Ovary (tissue), 9 donors: ENCODE results near the gene ZNF547. TPM values are rescaled to one million over a fixed set of nuclear protein-coding genes. Genes with fewer than 3 reads are reported as not detected.

Experiments
- DNase-seq, 5 donors: peaks; one replicate each; pipeline ENCODE4 v3.0.0-alpha.2; 2019 to 2020
- H3K27ac ChIP-seq, 2 donors: fragments of 200-600 bp; one replicate each; pipeline versions ENCODE4 v1.5.1 to v1.8.0; 2019 to 2022
- H3K27me3 ChIP-seq: fragments of 200-600 bp; one replicate; pipeline ENCODE4 v1.8.0; 2022
- H3K36me3 ChIP-seq: fragments of 200-600 bp; sonication (generic); one replicate; pipeline ENCODE4 v1.5.1; 2019
- H3K4me1 ChIP-seq: one replicate; pipeline ENCODE4 v1.8.1; 2013; ENCODE audit warnings: mild to moderate bottlenecking, moderate library complexity; ENCODE audit not compliant: insufficient read depth
- H3K4me3 ChIP-seq: fragments of 200-600 bp; sonication (generic); one replicate; pipeline ENCODE4 v1.5.1; 2017
- H3K9me3 ChIP-seq, 2 donors: fragments of 200-600 bp in 1 of 2; sonication (generic) in 1 of 2; one replicate each; pipeline versions ENCODE4 v1.5.1 to v1.8.1; 2013 to 2019; ENCODE audit warnings: mild to moderate bottlenecking in 1 of 2, moderate library complexity in 1 of 2
- CTCF ChIP-seq, 3 donors: fragments of 450-650 bp in 2 of 3; fragments of 200-600 bp in 1 of 3; IDR thresholded peaks; one replicate each; pipeline versions ENCODE4 v1.5.1 to v1.8.0; 2016 to 2022; ENCODE audit warnings: antibody characterized with exemption in 3 of 3, mild to moderate bottlenecking in 1 of 3
- EP300 ChIP-seq: sonication (generic); formaldehyde crosslinking; IDR thresholded peaks from one replicate; pipeline ENCODE4 v1.6.1; 2017; ENCODE audit warnings: antibody characterized with exemption
- POLR2A ChIP-seq: fragments of 450-650 bp; IDR thresholded peaks from one replicate; pipeline ENCODE4 v1.6.1; 2017; ENCODE audit warnings: antibody characterized with exemption, mild to moderate bottlenecking, moderate library complexity
- WGBS, 3 donors: extraction: QIAGEN DNeasy Blood & Tissue Kit in 1 of 3; methylation state at CpG; one replicate each; pipeline versions ENCODE4 v1.1.5 to v1.1.7; 2013 to 2017; 5-methylcytosine and 5-hydroxymethylcytosine counted together
- intact Hi-C, 4 donors: fragments of 100-400 bp; cut with DNase I; formaldehyde crosslinking; loops; one replicate each; pipeline versions ENCODE4 v1.11.0 to v1.15.1; 2022 to 2023
- polyA plus RNA-seq, 2 donors: library from polyadenylated mRNA; stranded (reverse); fragments of 200-250 nt in 1 of 2; fragments of 350-450 nt in 1 of 2; fragmentation: Illumina TruSeq in 1 of 2; extraction: RNeasy Lipid Tissue Mini Kit (QIAGEN cat#74804) in 1 of 2; gene quantifications; one replicate each; pipeline ENCODE4 v1.2.3, GENCODE V29; 2013 to 2014
- total RNA-seq, 7 donors: library from RNA; depleted of rRNA in 2 of 7; stranded (reverse); fragments of >200 nt in 2 of 7; fragmentation: NEBNext Ultra II Directional in 3 of 7; extraction: Animal tissue kit (Norgen Biotek cat#: 25700) in 3 of 7; gene quantifications; one replicate each; pipeline versions ENCODE4 v1.1.0 to v1.2.4, GENCODE V29; 2016 to 2023
- donor health status: DM: no; HTN: no; CAD: no; lungs with moderate emphysema.
- donor health status: DM: no; HTN: no; CAD: no.
- donor health status: Bipolar disorder and iron deficiency.
- donor health status: DM: yes; HTN: yes; CAD: no.
- donor health status: DM: no; HTN: no; CAD: no.
- donor health status: DM: yes; HTN: yes; CAD: no.

Gene ZNF547
- total and polyA plus RNA-seq, 9 donors, result 1.2 to 4.7 (median 2.9) TPM

GRCh38 chr19:57327993-57328392, 35.4 kb upstream of the ZNF547 start:
- peaks cover 17 to 59% of the 10 kb centered on the region in 2 donors for H3K9me3 ChIP-seq
- H3K36me3 ChIP-seq, result peaks cover 12% of the 10 kb centered on the region
- no peaks in the 10 kb centered on the region for H3K4me1 ChIP-seq
- no peak for TF ChIP-seq EP300
- TF ChIP-seq CTCF (IDR thresholded peaks at IDR 0.05), result no peak
- TF ChIP-seq POLR2A, result no peak
- DNase-seq, result no peak
- intact Hi-C loops, result no loop called here
- no peak overlapping the region for H3K27ac ChIP-seq
- no peaks in the 10 kb centered on the region for H3K27me3 ChIP-seq
- no peak overlapping the region for H3K4me3 ChIP-seq
- WGBS, 3 donors, result 95 to 96% (median 96%) methylated on average over 8 of the region's 8 CpGs

GRCh38 chr19:57334191-57334590, 29.2 kb upstream of the ZNF547 start:
- DNase-seq, result no peak
- 68 to 72% (median 69%) methylated on average over 4 of the region's 4 CpGs for WGBS, 3 donors
- TF ChIP-seq CTCF (IDR thresholded peaks at IDR 0.05) (no peak), EP300 (no peak), POLR2A (no peak)
- H3K27ac ChIP-seq, result no peak overlapping the region
- no peak overlapping the region for H3K4me3 ChIP-seq
- H3K27me3 ChIP-seq, result no peaks in the 10 kb centered on the region
- intact Hi-C loops, result no loop called here
- peaks cover under 1 to 3% of the 10 kb centered on the region in 2 donors for H3K9me3 ChIP-seq
- H3K4me1 ChIP-seq, result no peaks in the 10 kb centered on the region
- no peaks in the 10 kb centered on the region for H3K36me3 ChIP-seq

- no peak overlapping the region for H3K27ac ChIP-seq
- no peak for DNase-seq
- no peak for TF ChIP-seq CTCF (IDR thresholded peaks at IDR 0.05)
- TF ChIP-seq POLR2A, result no peak
- no peak for TF ChIP-seq EP300
- no peaks in the 10 kb centered on the region for H3K9me3 ChIP-seq
- 62 to 70% (median 63%) methylated on average over 3 of the region's 3 CpGs for WGBS, 3 donors
- H3K27me3 ChIP-seq, result no peaks in the 10 kb centered on the region
- no peaks in the 10 kb centered on the region for H3K4me1 ChIP-seq
- intact Hi-C loops, result no loop called here
- no peaks in the 10 kb centered on the region for H3K36me3 ChIP-seq
- H3K4me3 ChIP-seq, result no peak overlapping the region
Measured at GRCh38 chr19:57338877-57339276, 24.5 kb upstream of the ZNF547 start.

GRCh38 chr19:57342582-57342981, 20.8 kb upstream of the ZNF547 start:
- H3K27ac ChIP-seq, result no peak overlapping the region
- no peaks in the 10 kb centered on the region for H3K9me3 ChIP-seq
- 67 to 77% (median 73%) methylated on average over 6 of the region's 6 CpGs for WGBS, 3 donors
- TF ChIP-seq EP300 (no peak), POLR2A (no peak), CTCF (IDR thresholded peaks at IDR 0.05) (no peak)
- intact Hi-C loops, result no loop called here
- H3K36me3 ChIP-seq, result no peaks in the 10 kb centered on the region
- no peak overlapping the region for H3K4me3 ChIP-seq
- no peaks in the 10 kb centered on the region for H3K4me1 ChIP-seq
- no peak for DNase-seq
- H3K27me3 ChIP-seq, result no peaks in the 10 kb centered on the region

- Histone ChIP-seq H3K36me3 (no peaks in the 10 kb centered on the region), H3K4me3 (no peak overlapping the region), H3K9me3 (peaks cover 0 to 9% of the 10 kb centered on the region in 2 donors), H3K4me1 (peaks cover 5% of the 10 kb centered on the region), H3K27me3 (no peaks in the 10 kb centered on the region), H3K27ac (no peak overlapping the region)
- no peak for TF ChIP-seq CTCF (IDR thresholded peaks at IDR 0.05)
- TF ChIP-seq EP300, result no peak
- TF ChIP-seq POLR2A, result no peak
- no peak for DNase-seq
- intact Hi-C loops, result no loop called here
- 51 to 66% (median 53%) methylated on average over 3 of the region's 3 CpGs for WGBS, 3 donors
Measured at GRCh38 chr19:57348136-57348535, 15.2 kb upstream of the ZNF547 start.
